Amniotic epithelial cell (primary cell): Measurements from ENCODE around the gene C5orf46.
A peak's percentile ranks its signal among the peaks of the same experiment; 100 is the strongest.
"Not testable (repeated sequence)": the region's sequence is repeated elsewhere in the genome, so short reads cannot be mapped to it uniquely, and the experiment has no call there.

Experiments used
- DNase-seq: peaks from one replicate; pipeline ENCODE4 v3.0.0-alpha.2; 2010; ENCODE audit warnings: low read depth

Gene C5orf46

DNA sequence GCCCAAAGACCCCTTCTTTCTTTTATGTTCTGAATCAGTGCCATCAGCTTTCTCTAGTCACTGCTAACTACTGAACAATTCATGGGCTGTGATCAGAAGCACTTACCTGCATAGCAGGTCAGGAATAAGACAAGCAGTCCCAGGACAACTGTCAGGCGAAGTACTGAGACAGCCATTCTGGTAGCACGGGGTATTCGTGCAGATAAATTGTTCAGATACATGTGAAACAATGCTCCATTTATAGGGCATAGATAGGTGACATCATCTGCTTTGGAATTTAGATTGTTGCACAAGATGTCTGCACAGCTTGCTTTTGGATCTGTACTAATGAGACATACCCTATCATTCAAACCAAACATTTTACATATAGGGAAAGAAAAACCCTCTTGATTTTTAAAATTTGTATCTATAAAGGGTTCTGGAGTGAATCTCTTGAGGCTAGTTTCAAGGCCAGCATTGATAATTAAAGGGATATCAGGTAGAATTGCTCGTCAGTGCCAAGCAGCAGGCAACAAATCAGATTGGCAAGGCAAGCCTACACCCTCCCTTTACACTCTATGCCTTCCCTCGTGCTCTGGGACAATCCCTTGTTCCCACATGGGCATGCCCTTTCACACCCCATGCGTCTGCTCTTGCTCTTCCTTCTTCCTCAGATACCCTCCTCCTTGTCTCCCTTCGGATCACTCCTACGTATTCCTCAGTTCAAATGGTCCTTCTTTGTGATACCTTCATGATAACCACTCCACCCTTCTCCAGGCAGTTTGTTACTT, at the start of gene C5orf46:
Gene C5orf46, minus strand, starts transcription at position 213 of the 770 bp plus-strand sequence. Its CDS starts 37 bp downstream, at position 176.
- peak; percentile 45 for DNase-seq

DNA sequence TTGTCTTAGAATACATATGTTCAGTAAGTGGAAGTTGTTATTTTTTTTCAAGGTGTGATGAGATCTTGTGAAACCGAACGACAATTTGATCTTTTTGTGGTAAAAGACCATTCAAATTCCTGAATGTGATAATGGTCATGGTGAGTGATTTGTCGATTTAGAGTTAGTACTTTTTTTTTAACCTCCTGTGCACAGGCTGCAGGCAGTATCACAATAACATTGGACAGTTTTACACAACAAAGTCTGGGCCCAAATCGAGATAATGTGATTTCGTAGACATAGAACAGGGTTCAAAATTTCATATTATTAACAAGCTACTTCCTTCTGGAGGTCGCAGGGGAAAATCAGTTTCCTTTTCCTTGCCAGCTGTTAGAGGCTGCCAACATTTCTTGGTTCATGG, 48.6 kb upstream of the C5orf46 start:
- no peak for DNase-seq

DNA sequence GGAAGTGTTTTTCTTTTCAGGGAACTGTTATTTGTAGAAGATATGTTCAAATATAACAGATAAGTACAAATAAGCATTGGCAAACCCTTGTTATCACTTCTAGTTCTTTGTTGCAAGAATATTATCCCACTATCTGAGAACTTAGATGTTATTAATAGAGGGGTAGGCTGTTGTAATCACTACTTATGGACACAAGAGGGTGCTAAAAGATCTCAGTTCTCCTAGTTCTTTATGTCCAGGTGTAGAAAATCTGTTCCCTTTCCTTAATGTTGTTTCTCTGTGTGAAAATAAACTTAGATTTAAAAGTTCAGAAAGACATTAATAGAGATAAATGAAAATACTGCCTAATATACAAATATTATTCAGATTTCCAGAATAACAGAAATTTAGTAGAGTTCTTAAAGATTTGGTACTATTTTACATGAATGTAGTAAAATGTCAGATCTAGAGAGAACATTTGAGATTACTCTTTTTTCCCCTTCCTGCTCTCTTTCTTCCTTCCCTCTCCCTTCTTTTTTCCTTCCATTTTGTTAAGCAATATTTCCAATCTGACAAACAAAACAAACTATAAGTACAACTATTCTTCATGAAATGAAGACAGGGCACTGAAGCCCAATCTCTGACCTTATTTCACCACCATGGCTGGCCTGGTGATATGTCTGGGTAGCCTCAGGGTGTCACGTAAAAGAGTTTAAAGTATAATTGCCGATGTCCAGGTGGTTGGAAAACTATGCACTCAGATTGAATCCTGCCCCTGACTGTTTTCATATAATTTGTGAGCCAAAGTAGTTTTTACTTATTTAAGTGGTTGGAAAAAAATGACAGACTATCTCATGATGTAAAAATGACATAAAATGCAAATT, 43.6 kb upstream of the C5orf46 start:
- peak; percentile 31 for DNase-seq

DNA sequence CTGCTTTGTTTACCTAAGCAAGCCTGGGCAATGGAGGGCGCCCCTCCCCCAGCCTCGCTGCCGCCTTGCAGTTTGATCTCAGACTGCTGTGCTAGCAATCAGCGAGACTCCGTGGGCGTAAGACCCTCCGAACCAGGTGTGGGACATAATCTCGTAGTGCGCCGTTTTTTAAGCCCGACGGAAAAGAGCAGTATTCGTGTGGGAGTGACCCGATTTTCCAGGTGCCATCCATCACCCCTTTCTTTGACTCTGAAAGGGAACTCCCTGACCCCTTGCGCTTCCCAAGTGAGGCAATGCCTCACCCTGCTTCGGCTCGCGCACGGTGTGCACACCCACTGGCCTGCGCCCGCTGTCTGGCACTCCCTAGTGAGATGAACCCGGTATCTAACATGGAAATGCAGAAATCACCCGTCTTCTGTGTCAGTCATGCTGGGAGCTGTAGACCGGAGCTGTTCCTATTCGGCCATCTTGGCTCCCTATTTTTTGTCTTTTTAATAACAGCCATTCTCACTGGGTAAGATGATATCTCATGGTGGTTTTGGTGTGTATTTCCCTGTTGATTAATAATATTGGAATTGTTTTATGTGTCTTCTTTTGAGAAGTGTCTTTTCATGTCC, 40.4 kb upstream of the C5orf46 start:
- not testable (repeated sequence) for DNase-seq

DNA sequence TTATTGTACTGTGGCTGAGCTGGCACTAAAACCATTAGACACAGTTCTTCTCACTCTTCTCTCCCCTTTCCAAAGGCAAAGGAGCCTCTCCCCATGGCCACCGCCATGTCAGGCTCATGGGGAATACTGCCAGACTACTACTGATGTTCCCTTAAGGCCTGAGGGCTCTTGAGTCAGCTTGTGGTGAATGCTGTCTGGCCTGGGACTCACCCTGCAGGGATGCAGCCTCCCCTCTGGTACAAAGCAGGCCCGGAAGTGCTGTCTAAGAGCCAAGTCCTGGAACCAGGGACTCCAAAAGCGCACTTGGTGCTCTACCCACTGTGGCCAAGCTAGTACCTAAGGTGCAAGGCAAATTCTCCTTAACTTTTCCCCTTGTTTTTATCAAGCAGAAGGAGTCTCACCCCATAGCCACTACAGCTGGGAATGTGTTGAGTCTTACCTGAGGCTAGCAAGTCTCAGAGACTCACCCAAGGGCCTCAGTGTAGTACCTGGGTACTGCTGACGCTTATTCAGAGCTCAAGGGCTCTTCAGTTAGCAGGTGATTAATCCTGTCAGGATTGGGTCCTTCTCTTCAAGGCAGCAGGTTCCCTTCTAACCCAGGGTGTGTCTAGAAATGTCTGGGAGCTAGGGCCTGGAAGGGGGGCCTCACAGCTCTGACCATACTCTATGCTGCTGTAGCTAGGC, 33.2 kb upstream of the C5orf46 start:
- DNase-seq, result no peak

DNA sequence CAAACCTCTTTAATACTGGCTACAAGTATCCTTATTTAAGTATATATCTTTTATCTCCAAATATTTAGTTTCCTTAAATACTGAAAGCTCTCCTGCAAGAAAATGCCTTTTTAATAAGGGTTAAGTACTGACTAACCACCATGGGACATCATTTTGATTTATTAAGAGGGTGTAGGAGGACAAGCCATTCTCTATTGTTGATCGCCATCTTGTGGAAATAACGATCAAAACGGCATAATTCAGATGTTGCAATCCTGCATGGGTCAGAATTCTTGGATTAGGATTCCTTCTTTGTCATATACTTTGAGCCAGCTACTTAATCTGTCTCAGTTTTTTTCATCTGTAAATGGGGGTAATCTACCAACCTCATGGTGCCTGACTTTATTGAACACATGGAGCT, 28.7 kb upstream of the C5orf46 start:
- DNase-seq, result peak; percentile 66

DNA sequence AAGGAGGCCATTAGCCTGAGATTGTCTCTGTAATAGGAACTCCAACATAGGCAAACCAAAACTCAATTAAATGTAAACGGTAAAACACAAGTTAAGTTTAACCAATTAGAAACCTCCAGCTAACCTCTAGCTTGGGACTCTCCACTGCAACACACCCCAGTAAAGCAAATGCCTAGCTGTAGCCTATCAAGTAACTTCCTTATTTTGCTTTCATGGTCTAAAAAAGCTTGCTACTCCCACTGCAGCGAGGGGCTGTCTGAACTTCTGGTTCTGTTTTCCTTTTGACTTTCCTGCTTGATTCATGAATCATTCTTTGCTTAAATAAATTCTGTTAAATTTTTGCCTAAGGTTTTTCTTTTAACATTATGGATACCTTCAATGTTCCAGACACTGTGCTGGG, 24.4 kb upstream of the C5orf46 start:
- no peak for DNase-seq

DNA sequence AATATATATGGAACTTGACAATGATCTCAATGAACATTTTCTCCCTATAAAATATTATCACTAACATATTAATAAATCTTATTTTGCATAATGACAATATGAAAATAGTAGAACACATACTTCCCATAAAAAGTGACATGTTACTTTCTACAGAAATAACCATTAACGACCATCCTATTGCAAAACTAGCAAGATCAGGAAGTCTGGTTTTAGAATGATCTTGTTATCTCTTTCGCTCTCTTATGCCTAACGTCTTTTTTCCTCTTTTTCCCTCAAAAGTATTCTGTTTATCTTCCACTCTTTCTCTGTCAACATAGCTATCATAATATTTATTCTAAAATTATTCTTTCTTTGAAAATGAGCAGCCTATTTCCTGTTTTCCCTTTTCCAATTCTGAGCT, 21.6 kb upstream of the C5orf46 start:
- no peak for DNase-seq

DNA sequence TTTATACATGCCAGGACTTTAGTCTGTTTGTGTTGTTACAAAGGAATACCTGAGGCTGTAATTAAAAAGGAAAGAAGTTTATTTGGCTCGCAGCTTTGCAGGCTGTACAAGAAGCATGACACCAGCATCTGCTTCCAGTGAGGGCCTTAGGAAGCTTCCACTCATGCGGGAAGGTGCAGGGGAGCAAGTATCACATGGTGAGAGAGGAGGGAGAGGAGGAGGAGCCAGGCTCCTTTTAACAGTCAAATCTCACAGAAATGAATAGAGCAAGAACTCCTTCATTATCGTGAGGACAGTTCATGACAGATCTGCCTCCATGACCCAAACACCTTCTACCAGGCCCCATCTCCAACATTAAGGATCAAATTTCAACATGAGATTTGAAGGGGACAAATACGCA, 18.7 kb upstream of the C5orf46 start:
- no peak for DNase-seq

DNA sequence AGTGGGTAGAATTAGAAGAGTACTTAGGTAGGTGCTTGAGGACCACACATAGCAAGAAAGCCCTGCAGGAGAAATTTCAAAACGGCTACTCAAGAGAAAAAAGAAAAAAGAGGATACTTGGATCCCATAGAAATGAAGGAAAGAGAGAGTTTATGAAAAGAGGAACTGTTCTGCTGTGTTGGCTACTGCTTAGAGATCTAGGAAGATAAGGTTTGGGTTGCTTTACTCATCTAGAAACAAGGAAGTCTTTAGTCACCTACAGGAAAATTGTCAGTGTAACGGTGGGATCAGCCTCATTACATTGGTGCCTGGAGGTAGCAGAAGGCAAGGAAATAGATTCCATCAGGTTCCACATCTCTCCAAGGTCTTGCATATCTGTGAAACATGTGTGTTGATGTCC, 14.8 kb upstream of the C5orf46 start:
- no peak for DNase-seq

DNA sequence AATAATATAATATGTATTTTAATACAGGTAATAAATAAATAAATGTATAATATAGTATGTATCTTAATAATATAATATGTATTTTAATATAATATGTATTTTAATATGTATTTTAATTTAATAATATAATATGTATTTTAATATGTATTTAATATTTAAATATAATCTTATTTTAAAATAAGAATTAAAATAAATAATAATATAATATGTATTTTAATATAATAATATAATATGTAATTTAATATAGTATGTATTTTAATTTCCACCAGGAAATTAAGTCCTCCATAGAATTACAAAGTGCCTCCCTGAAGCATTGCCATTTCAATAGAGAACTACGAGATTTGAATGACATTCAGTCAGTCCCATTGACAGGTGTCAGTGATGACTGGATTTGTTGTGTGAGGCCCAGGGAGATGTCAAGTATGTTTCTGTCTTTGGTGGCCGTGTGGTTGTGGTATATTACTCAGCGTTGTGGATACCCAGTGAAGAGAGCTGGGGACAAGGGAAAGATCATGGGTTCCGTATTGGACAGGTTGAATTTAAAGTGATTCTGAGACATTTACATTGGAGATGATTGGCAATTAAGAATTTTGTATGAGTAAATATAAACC, 14.2 kb upstream of the C5orf46 start:
- DNase-seq, result no peak

DNA sequence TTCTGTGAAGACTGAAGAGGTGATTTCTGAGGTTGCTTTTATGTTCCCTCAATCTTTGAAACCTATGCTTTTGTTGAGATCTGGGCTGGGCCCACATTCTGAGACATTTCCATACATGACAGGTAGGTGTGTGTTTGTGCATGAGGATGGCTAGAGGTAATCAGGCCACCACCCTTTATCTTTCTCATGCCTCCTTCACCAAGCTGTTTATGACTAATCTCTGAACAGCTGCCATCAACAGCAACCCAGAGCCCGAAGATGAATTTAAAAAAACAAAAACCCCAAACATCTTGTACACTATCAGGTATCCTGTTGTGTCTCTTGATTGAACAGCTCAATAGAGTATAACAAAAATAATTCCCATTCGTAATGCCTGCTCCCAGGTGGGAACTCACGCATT, 12.6 kb upstream of the C5orf46 start:
- no peak for DNase-seq

DNA sequence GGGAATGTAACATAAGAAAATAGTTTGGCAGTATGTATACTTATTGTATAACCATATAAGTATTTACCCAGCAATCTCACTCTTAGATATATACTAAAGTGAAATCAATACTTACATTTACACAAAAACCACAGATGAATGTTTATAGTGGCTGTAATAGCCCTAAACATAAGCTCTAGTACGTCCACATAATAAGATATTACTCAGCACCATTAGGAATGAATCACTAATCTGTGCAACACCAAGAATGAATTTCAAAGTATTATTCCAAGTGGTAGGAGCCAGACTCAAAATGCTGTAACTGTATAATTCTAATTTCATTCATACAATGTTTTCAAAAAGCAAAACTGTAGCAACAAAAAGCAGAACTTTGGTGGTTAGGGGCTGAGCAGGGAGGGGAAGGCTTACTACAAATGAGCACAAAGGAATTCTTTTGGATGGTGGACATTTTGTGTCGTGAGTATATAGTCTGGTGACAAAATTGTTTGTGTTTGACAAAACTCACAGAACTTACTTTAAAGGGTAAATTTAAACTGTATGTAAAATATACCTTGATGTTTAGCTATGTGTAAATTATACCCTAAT, 11.9 kb upstream of the C5orf46 start:
- DNase-seq, result peak; percentile 5

DNA sequence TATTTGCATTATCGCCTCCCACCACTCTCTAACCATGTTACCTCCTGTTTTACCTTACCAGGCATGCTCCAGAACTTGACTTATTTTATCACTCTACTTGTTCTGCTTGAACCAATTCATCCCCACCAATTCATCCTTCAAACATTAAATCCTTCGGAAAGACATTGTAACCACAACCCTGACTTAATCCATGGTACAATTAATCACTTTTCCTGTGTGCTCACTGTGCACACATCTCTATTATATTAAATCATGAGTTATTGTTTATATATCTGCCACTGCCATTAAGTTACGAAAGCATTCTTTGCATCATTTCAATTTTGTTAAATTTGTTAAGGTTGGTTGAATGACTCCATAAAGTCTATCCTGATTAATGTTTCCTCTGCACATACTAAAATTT, 7.4 kb upstream of the C5orf46 start:
- peak; percentile 17 for DNase-seq

DNA sequence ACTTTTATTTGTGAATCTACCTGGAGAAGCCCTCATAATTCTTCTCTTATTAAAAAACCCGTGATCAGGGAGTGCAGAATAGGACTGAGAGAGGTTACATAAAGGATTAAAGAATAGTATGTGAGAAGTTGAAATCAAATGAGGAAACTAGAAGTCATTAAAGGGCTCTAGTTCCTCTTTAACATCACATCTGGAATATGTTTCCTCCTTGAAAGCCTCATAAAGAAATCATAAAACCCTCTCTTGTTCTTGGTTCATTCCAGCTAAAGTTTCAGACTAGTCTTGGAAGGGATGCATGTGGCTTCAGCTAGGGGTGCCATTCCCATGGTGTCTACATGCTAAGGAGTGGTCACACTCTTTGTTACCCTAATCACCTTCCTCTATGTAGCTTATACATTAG, 5.7 kb upstream of the C5orf46 start:
- DNase-seq, result no peak

DNA sequence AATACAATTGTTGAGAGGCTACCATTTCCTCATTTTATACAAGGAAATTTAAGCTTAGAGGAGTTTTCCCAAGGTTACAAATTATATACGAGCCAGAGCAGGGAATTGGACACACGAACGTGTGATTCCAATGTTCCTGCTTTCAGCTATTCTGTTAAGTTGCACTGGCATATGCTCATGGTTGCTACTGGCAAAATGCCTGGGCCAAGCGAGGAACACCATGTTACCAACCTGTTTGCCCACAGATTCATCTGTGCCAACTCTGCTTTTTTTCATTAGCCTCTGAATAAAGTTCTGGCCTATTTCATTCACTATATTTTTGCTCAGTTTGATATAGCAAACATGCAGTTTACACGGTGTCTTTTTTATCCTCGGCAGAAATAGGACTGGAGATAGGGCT, 5.1 kb upstream of the C5orf46 start:
- DNase-seq, result no peak

DNA sequence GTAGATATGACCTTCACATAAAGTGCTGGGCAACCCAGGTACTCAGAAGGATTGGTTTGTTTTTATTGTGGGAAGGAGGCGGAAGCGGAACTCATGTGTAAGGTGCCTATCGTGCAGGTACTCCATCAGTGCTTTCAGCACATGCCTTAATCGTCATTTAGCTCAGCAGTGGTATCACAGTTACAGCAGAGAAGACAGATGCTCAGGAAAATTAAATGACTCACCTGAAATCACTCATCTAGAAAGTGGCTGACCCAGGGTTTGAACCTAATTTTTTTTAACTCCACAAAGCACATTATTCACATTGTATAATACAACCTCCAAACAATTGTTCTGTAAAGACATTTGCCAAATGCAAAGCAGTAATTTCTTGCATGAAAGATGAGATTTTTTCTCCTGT, 2.2 kb downstream of the C5orf46 start:
- no peak for DNase-seq

DNA sequence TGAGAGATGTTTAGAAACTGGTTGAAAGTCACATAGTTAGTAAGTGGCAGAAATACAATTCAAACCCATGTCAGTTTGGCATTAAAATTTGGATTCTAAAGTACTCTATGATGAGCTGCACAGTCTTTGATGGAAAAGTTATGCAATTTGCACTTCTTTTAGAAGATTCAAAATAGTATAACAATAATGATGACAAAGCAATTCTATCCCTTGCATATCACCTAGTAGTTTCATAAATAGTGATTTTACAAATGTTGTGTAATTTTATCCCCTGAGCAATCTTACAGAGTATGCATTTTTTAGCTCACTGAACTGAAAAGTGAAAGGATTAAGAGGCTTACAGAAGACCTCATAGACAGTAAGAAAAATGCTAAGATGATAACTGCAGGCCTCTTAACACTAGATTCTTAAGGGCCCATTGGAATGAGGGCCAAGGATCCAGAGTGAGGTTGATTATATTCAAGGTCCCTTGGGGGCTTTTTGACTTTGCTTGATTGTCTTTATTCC, 3.7 kb downstream of the C5orf46 start:
- peak; percentile 33 for DNase-seq

DNA sequence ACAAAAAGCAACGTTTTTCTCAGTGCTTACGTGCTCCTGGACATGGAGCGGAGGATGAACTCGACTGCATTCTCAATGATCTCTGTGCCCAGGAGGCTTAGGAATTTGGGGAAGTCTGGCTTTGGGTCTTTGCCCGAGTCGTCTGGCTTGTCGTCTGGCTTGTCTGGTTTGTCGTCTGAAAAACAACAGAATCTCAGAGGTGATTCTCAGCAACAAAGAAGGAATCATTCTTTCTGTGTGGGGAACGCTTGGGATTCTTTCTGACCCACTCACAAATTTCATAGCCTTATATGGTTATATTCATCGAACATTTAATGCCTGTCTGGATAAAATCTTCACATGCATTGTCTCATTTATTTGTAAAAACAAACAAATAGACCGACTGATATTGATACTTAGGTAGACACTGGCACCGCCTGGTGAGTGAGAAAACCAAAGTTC, 4.7 kb downstream of the C5orf46 start:
- peak; percentile 3 for DNase-seq

DNA sequence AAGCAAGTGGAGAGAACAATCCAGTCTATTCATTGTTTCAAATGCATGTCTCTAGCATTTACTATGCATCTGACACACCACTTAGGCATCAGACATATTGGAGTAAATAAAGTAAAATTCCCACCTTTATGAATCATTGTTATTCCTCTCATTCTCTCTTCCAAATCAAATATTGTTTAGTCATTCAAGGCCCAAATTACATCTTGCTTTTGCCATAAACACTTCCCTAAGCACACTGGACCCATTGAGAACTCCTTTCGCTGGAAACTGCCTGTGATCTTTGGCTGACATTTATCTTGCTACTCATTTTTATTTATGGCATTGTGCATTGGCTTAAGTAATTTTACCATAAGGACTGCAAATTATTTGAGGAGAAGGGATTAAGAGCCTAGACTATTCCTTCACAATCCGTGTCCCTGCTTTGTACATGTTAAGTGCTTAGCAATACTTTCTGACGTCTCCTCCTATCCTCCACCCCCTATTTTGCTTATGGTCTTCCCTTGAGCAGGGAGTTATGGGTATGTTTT, 7.4 kb downstream of the C5orf46 start:
- no peak for DNase-seq

DNA sequence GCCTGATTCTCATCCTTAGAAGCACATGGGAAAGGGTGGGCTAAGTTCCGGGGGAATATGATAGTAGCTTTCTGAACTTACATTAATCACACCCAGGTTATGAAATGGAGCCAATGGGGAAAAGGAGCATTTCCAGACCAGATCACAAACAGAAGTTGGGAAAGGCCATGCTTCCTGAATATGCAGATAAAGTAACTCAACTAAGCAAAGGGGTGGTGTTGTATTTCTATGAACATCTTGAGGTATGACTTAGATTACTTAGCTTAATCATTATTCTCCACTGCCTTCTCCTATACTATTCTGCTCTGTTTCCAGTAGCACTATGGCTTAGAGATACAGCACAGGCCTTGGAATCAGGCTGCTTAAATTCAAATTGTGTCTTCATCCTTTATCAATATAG, 10.5 kb downstream of the C5orf46 start:
- DNase-seq, result no peak
